LNCaP clone FGC (cell line): ENCODE measurements around the gene GALNT7.

Experiments used
- DNase-seq: peaks from one replicate; pipeline ENCODE4 v3.0.0-alpha.2; 2011; ENCODE audit warnings: low read depth
- H3K4me3 ChIP-seq: 2 replicates; pipeline ENCODE4 v1.5.1; 2011; ENCODE audit warnings: mild to moderate bottlenecking, low read depth, low read length, control low read depth
- TF ChIP-seq, protein P1 (sequence below): IDR thresholded peaks from 2 replicates; pipeline ENCODE4 v1.5.1; 2012; ENCODE audit warnings: mild to moderate bottlenecking; ENCODE audit not compliant: control insufficient read depth, insufficient read depth; ENCODE audit errors: extremely low read depth

Gene GALNT7

DNA sequence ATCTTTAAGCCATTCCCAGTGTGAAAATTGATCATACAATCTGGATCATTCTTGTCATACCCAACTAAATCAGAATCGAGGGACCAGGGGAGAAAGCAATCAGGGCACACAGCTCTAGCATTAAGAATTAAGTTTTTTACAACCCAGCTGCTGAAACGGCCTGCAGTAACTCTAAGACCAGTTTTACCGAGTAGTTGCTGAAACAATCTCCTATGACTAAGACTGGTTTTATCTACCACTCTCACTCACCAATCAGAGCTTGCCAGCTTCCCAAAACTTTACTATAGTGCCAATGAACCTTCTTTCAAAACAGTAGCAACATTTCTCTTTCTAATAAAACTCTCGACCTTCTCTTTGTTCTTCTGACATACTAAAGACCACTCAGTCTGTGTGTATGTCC lies 199.3 kb downstream of the GALNT7 start:
- no peak overlapping the region for H3K4me3 ChIP-seq
- TF ChIP-seq, protein P1, sequence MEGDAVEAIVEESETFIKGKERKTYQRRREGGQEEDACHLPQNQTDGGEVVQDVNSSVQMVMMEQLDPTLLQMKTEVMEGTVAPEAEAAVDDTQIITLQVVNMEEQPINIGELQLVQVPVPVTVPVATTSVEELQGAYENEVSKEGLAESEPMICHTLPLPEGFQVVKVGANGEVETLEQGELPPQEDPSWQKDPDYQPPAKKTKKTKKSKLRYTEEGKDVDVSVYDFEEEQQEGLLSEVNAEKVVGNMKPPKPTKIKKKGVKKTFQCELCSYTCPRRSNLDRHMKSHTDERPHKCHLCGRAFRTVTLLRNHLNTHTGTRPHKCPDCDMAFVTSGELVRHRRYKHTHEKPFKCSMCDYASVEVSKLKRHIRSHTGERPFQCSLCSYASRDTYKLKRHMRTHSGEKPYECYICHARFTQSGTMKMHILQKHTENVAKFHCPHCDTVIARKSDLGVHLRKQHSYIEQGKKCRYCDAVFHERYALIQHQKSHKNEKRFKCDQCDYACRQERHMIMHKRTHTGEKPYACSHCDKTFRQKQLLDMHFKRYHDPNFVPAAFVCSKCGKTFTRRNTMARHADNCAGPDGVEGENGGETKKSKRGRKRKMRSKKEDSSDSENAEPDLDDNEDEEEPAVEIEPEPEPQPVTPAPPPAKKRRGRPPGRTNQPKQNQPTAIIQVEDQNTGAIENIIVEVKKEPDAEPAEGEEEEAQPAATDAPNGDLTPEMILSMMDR, result no peak
- no peak for DNase-seq

DNA sequence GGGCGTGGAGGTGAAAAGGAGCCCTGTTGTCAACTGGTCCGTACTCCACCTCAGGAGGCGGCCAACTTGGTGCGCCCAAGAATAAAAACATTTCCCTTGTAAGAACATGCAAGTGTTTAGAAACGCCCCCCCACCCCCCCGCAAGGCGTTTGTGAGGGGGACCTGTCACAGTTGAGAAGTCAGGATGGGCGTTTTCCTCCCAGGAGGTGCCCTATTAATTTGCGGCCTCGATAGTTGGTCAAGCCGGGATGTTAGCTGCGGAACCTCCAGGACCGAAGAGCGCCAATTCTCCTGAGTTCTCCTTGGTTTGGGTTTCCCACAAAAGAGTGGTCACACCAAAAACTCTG lies 201.5 kb downstream of the GALNT7 start:
- no peak for DNase-seq
- TF ChIP-seq, protein P1, result no peak
- peak overlapping the region; percentile 89 for H3K4me3 ChIP-seq

DNA sequence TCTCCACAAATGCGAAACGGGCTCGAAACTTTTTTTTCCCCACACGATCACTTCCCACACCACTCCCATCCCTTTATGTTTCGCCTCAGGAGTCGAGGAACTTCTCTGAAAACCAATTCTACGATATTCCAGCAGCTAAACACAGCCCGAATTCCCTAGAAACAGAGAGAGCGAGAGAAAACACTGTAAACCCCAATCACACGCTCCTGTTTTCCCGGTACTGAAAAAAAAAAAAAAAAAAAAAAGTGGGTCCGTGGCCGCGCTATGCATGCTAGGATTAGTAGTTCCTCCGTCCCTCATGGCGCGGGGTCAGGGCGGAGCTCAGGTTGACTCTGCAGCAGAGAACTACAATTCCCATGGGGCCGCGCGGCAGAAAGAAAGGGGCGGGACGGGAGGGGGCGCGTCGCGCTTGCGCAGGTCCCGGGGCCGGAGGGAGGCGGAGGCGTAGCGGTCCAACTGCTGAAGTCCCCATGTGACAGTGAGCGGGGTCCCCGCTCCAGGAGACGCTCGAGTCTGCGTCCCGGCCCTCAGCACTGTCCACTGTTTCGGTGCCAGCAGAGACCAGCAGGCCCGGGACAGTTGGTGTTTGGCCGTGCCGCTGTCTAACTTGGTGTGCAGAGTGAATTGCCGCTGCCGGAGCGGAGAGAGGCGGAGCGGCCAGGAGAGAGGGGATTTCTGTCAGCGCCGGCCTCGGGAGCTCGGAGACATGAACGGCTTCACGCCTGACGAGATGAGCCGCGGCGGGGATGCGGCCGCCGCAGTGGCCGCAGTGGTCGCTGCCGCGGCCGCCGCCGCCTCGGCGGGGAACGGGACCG lies 202.1 kb downstream of the GALNT7 start, which contains the start of gene SAP30:
Gene SAP30 (plus strand): TSS at position 478 of the 815 bp plus-strand sequence. CDS start 229 bp downstream, at position 707.
- H3K4me3 ChIP-seq, result peak within 1 kb of the TSS; percentile 89
- DNase-seq, result peak; percentile 89
- TF ChIP-seq, protein P1, result no peak

DNA sequence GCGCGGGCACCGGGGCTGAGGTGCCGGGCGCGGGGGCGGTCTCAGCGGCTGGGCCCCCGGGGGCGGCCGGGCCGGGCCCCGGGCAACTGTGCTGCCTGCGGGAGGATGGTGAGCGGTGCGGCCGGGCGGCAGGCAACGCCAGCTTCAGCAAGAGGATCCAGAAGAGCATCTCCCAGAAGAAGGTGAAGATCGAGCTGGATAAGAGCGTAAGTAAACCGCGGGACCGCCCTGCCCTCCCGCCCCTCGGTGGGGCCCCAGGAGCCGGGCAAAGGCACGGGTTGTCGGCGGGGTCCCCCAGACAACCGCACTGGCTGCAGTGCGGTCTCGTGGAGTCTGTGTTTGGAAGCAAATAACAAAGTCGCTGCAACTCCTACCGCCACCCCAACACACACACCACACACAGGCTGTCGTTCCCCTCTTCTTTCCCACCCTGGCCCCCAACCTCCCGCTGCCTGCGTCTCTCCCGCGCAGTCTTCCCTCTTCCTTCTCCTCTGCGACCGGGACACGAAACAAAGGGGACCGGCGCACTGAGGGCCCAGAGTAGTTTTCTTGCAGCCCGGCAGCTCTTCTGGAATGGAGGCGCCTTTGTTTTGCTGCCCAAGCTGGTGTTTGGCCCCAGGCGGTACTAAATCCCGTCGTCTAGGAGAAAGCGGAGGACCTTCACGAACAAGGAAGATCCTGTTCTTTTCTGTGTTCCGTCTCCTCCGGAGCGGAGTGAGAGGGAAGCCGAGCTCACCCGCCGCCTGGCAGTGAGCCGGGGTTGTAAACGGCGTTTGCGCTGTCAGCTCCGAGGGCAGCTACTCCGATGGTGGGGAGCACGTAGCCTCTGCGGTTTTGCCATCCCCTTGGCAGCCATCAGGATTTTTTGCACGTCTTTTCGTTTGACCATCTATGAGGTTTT lies 202.9 kb downstream of the GALNT7 start:
- DNase-seq, result peak; percentile 71
- peak overlapping the region; percentile 89 for H3K4me3 ChIP-seq
- TF ChIP-seq, protein P1, result no peak
